GM12878 (cell line): ENCODE measurements around the gene MYH10.

Experiments used
- ASH2L ChIP-seq: fragments of 300-600, 200-600 bp; sonication (generic); IDR thresholded peaks from 2 replicates; pipeline ENCODE4 v1.6.1; 2017; ENCODE audit warnings: low read depth, mild to moderate bottlenecking, borderline replicate concordance
- CTCF ChIP-seq, 3 experiments: IDR thresholded peaks in 2 of 3; conservative IDR thresholded peaks in 1 of 3; 2 replicates each; pipeline ENCODE4 v1.5.1; 2011; ENCODE audit warnings: low read depth in 3 of 3, low read length in 3 of 3, mild to moderate bottlenecking in 3 of 3, control low read depth in 2 of 3, moderate library complexity in 2 of 3, inconsistent platforms in 1 of 3, mixed read lengths in 1 of 3; ENCODE audit not compliant: control insufficient read depth in 2 of 3, insufficient read depth in 1 of 3; ENCODE audit errors: extremely low read depth in 1 of 3
- E2F4 ChIP-seq: IDR thresholded peaks from 2 replicates; pipeline ENCODE4 v1.6.1; 2012; ENCODE audit warnings: low read depth, low read length, improper control_type of control experiment
- EZH2 ChIP-seq: IDR thresholded peaks from 2 replicates; pipeline ENCODE4 v1.6.1; 2012; ENCODE audit warnings: low read depth, mild to moderate bottlenecking, control low read depth, inconsistent platforms, low read length, borderline replicate concordance; ENCODE audit not compliant: control insufficient read depth
- FOXK2 ChIP-seq: fragments of 450-650 bp; IDR thresholded peaks from 2 replicates; pipeline ENCODE4 v1.6.1; 2017; ENCODE audit warnings: mild to moderate bottlenecking, moderate library complexity
- GABPA ChIP-seq: IDR thresholded peaks from 2 replicates; pipeline ENCODE4 v1.6.1; 2014; ENCODE audit warnings: antibody characterized with exemption, low read depth, mild to moderate bottlenecking, inconsistent platforms
- MAX ChIP-seq: IDR thresholded peaks from 2 replicates; pipeline ENCODE4 v1.6.1; 2012; ENCODE audit warnings: low read depth, low read length, improper control_type of control experiment
- POLR2A ChIP-seq: IDR thresholded peaks from 2 replicates; pipeline ENCODE4 v1.6.1; 2011; ENCODE audit warnings: low read depth, mild to moderate bottlenecking, low read length
- SMC3 ChIP-seq: IDR thresholded peaks from 2 replicates; pipeline ENCODE4 v1.6.1; 2011; ENCODE audit warnings: low read length, improper control_type of control experiment, borderline replicate concordance
- YBX1 ChIP-seq: fragments of 450-650 bp; IDR thresholded peaks from 2 replicates; pipeline ENCODE4 v1.6.1; 2016; ENCODE audit warnings: antibody characterized with exemption
- ZNF24 ChIP-seq: fragments of 450-650 bp; IDR thresholded peaks from 2 replicates; pipeline ENCODE4 v1.6.1; 2017; ENCODE audit warnings: antibody characterized with exemption, mild to moderate bottlenecking
- TF ChIP-seq, protein P1 (sequence below): fragments of 450-650 bp; IDR thresholded peaks from 2 replicates; pipeline ENCODE4 v1.6.1; 2016; ENCODE audit warnings: mild to moderate bottlenecking

DNA sequence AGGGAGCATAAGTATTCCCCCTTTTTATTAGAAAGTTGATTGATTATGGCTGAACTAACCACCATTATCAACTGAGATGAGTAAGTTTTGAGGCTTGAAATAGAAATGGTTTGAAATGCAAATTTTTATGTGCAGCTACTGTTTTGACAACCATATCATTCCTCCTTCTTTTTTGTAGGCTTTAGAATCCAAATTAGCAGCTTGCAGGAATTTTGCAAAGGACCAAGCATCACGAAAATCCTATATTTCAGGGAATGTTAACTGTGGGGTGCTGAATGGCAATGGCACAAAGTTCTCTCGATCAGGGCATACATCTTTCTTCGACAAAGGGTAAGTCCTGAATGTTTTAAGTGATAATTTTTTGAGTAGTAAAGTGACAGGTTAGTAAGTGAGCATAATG is 170.7 kb downstream of the MYH10 start:
- TF ChIP-seq, protein P1, sequence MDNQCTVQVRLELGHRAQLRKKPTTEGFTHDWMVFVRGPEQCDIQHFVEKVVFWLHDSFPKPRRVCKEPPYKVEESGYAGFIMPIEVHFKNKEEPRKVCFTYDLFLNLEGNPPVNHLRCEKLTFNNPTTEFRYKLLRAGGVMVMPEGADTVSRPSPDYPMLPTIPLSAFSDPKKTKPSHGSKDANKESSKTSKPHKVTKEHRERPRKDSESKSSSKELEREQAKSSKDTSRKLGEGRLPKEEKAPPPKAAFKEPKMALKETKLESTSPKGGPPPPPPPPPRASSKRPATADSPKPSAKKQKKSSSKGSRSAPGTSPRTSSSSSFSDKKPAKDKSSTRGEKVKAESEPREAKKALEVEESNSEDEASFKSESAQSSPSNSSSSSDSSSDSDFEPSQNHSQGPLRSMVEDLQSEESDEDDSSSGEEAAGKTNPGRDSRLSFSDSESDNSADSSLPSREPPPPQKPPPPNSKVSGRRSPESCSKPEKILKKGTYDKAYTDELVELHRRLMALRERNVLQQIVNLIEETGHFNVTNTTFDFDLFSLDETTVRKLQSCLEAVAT, result no peak
- TF ChIP-seq CTCF (IDR thresholded peaks at IDR 0.05 in 2 of 3, conservative IDR thresholded peaks at IDR 0.05 in 1 of 3; ENCODE audit: control insufficient read depth in 2 of 3, extremely low read depth in 1 of 3, insufficient read depth in 1 of 3, low read depth in 3 of 3, low read length in 3 of 3) (no peak), POLR2A (no peak), YBX1 (no peak), EZH2 (no peak), ZNF24 (no peak), SMC3 (no peak), GABPA (no peak), ASH2L (no peak), FOXK2 (no peak), E2F4 (no peak), MAX (no peak)
